Breast epithelium (tissue), 3 donors: ENCODE results near the gene RAD51C.

ENCODE experiments used
- POLR2A ChIP-seq: fragments of 450-650 bp; IDR thresholded peaks from one replicate; pipeline ENCODE4 v1.6.1; 2016; ENCODE audit warnings: antibody characterized with exemption, mild to moderate bottlenecking, moderate library complexity
- POLR2AphosphoS5 ChIP-seq, 3 donors: sonication (generic); formaldehyde crosslinking; IDR thresholded peaks; one replicate each; pipeline ENCODE4 v1.6.1; 2017; ENCODE audit warnings: antibody characterized with exemption in 3 of 3
- TF ChIP-seq, protein P1 (sequence below), 3 donors: fragments of 450-650 bp; IDR thresholded peaks; one replicate each; pipeline ENCODE4 v1.5.1; 2016 to 2017; ENCODE audit warnings: antibody characterized with exemption in 3 of 3, mild to moderate bottlenecking in 3 of 3, moderate library complexity in 3 of 3

GRCh38 chr17:58734811-58735210 is 42.4 kb downstream of the RAD51C start:
- TF ChIP-seq, protein P1, sequence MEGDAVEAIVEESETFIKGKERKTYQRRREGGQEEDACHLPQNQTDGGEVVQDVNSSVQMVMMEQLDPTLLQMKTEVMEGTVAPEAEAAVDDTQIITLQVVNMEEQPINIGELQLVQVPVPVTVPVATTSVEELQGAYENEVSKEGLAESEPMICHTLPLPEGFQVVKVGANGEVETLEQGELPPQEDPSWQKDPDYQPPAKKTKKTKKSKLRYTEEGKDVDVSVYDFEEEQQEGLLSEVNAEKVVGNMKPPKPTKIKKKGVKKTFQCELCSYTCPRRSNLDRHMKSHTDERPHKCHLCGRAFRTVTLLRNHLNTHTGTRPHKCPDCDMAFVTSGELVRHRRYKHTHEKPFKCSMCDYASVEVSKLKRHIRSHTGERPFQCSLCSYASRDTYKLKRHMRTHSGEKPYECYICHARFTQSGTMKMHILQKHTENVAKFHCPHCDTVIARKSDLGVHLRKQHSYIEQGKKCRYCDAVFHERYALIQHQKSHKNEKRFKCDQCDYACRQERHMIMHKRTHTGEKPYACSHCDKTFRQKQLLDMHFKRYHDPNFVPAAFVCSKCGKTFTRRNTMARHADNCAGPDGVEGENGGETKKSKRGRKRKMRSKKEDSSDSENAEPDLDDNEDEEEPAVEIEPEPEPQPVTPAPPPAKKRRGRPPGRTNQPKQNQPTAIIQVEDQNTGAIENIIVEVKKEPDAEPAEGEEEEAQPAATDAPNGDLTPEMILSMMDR (IDR thresholded peaks at IDR 0.05), result no peak
- TF ChIP-seq POLR2AphosphoS5 (IDR thresholded peaks at IDR 0.05) (no peak), POLR2A (no peak)
